H9 (cell line): ENCODE measurements around the gene APBA2. TPM values are rescaled to one million over a fixed set of nuclear protein-coding genes. Genes with fewer than 3 reads are reported as not detected.

Source experiments
- DNase-seq: peaks from one replicate; pipeline ENCODE4 v3.0.0-alpha.2; 2017
- H2AFZ ChIP-seq: one replicate; pipeline ENCODE4 v1.6.1; 2013; ENCODE audit warnings: mild to moderate bottlenecking, low read length, control low read depth, moderate library complexity
- H2AK5ac ChIP-seq: 2 replicates; pipeline ENCODE4 v1.6.1; 2013; ENCODE audit warnings: low read length, control low read depth, mixed read lengths; ENCODE audit not compliant: insufficient read length
- H2BK120ac ChIP-seq: one replicate; pipeline ENCODE4 v1.6.1; 2013; ENCODE audit warnings: low read depth, mild to moderate bottlenecking, low read length, control low read depth, inconsistent platforms; ENCODE audit not compliant: poor library complexity, severe bottlenecking
- H2BK12ac ChIP-seq: 2 replicates; pipeline ENCODE4 v1.6.1; 2013; ENCODE audit warnings: low read length, control low read depth, mixed read lengths, low read depth; ENCODE audit not compliant: insufficient read length
- H2BK15ac ChIP-seq: 2 replicates; pipeline ENCODE4 v1.6.1; 2013; ENCODE audit warnings: low read depth, low read length, control low read depth
- H2BK20ac ChIP-seq: one replicate; pipeline ENCODE4 v1.6.1; 2013; ENCODE audit warnings: low read depth, mild to moderate bottlenecking, low read length, control low read depth, inconsistent platforms; ENCODE audit not compliant: poor library complexity, severe bottlenecking
- H2BK5ac ChIP-seq: 2 replicates; pipeline ENCODE4 v1.6.1; 2013; ENCODE audit warnings: low read length, control low read depth, mixed read lengths; ENCODE audit not compliant: insufficient read length
- H3K14ac ChIP-seq: 2 replicates; pipeline ENCODE4 v1.6.1; 2013; ENCODE audit warnings: low read length, control low read depth; ENCODE audit not compliant: insufficient read depth
- H3K18ac ChIP-seq: 2 replicates; pipeline ENCODE4 v1.6.1; 2013; ENCODE audit warnings: low read depth, mild to moderate bottlenecking, mixed read lengths, low read length, control low read depth; ENCODE audit not compliant: insufficient read length
- H3K23ac ChIP-seq: 2 replicates; pipeline ENCODE4 v1.6.1; 2013; ENCODE audit warnings: low read length, control low read depth, mixed read lengths, low read depth; ENCODE audit not compliant: insufficient read length
- H3K23me2 ChIP-seq: 2 replicates; pipeline ENCODE4 v1.6.1; 2013; ENCODE audit warnings: low read depth, mild to moderate bottlenecking, mixed read lengths, low read length, control low read depth; ENCODE audit not compliant: insufficient read length, poor library complexity, severe bottlenecking
- H3K27ac ChIP-seq: 2 replicates; pipeline ENCODE4 v1.5.1; 2013; ENCODE audit warnings: low read length, control low read depth, mixed read lengths, low read depth; ENCODE audit not compliant: insufficient read length
- H3K27me3 ChIP-seq: 2 replicates; pipeline ENCODE4 v1.6.1; 2013; ENCODE audit warnings: low read length, control low read depth, inconsistent platforms; ENCODE audit not compliant: insufficient read depth
- H3K4ac ChIP-seq: 2 replicates; pipeline ENCODE4 v1.6.1; 2013; ENCODE audit warnings: low read depth, mild to moderate bottlenecking, control low read depth, inconsistent platforms, low read length, moderate library complexity
- H3K4me1 ChIP-seq: 2 replicates; pipeline ENCODE4 v1.6.1; 2013; ENCODE audit warnings: low read length, control low read depth, inconsistent platforms; ENCODE audit not compliant: insufficient read depth
- H3K4me2 ChIP-seq: 2 replicates; pipeline ENCODE4 v1.6.1; 2013; ENCODE audit warnings: low read length, control low read depth, mixed read lengths; ENCODE audit not compliant: insufficient read length, insufficient read depth
- H3K56ac ChIP-seq: 2 replicates; pipeline ENCODE4 v1.6.1; 2013; ENCODE audit warnings: low read depth, mild to moderate bottlenecking, mixed read lengths, low read length, control low read depth; ENCODE audit not compliant: insufficient read length
- H3K79me1 ChIP-seq: 2 replicates; pipeline ENCODE4 v1.6.1; 2013; ENCODE audit warnings: low read depth, mild to moderate bottlenecking, moderate library complexity, low read length, control low read depth, inconsistent platforms; ENCODE audit not compliant: insufficient read depth, poor library complexity, severe bottlenecking
- H3K79me2 ChIP-seq: 2 replicates; pipeline ENCODE4 v1.6.1; 2013; ENCODE audit warnings: low read length, control low read depth, inconsistent platforms; ENCODE audit not compliant: insufficient read depth
- H3K9ac ChIP-seq: 2 replicates; pipeline ENCODE4 v1.6.1; 2013; ENCODE audit warnings: low read length, control low read depth, mixed read lengths; ENCODE audit not compliant: insufficient read length; ENCODE audit errors: extremely low read depth
- H3K9me3 ChIP-seq: one replicate; pipeline ENCODE4 v1.6.1; 2013; ENCODE audit warnings: low read depth, low read length, inconsistent platforms; ENCODE audit not compliant: control insufficient read depth
- H3T11ph ChIP-seq: one replicate; pipeline ENCODE4 v1.6.1; 2013; ENCODE audit warnings: mild to moderate bottlenecking, low read length, control low read depth, inconsistent platforms
- H4K20me1 ChIP-seq: one replicate; pipeline ENCODE4 v1.6.1; 2013; ENCODE audit not compliant: control insufficient read depth, insufficient read length, insufficient read depth
- H4K5ac ChIP-seq: 2 replicates; pipeline ENCODE4 v1.6.1; 2013; ENCODE audit warnings: low read depth, mild to moderate bottlenecking, mixed read lengths, low read length, control low read depth; ENCODE audit not compliant: insufficient read length
- H4K8ac ChIP-seq: replicated peaks from 2 replicates; pipeline ENCODE4 v1.6.1; 2013; ENCODE audit warnings: low read length, control low read depth, mixed read lengths, low read depth; ENCODE audit not compliant: insufficient read length
- H4K91ac ChIP-seq: 2 replicates; pipeline ENCODE4 v1.6.1; 2013; ENCODE audit warnings: low read depth, mild to moderate bottlenecking, moderate library complexity, mixed read lengths, low read length, control low read depth; ENCODE audit not compliant: insufficient read length
- H3K27ac Mint-ChIP-seq, 3 experiments: 2 replicates in 2 of 3; 3 replicates in 1 of 3; pipeline ENCODE4 v1.8.0; 2020 to 2021; ENCODE audit warnings: mixed read lengths in 3 of 3, mild to moderate bottlenecking in 1 of 3, moderate library complexity in 1 of 3
- H3K27me3 Mint-ChIP-seq: 2 replicates; pipeline ENCODE4 v1.8.0; 2021; ENCODE audit warnings: low read depth, mild to moderate bottlenecking, moderate library complexity, mixed read lengths
- H3K36me3 Mint-ChIP-seq, 3 experiments: 2 replicates in 2 of 3; 3 replicates in 1 of 3; pipeline ENCODE4 v1.8.0; 2020 to 2021; ENCODE audit warnings: low read depth in 3 of 3, mixed read lengths in 3 of 3; ENCODE audit not compliant: insufficient read depth in 1 of 3
- H3K4me1 Mint-ChIP-seq, 2 experiments: 2 replicates each; pipeline ENCODE4 v1.8.0; 2020; ENCODE audit warnings: mixed read lengths in 2 of 2
- H3K4me3 Mint-ChIP-seq, 2 experiments: 2 replicates in 1 of 2; 3 replicates in 1 of 2; pipeline ENCODE4 v1.8.0; 2020 to 2021; ENCODE audit warnings: mild to moderate bottlenecking in 2 of 2, mixed read lengths in 2 of 2, moderate library complexity in 1 of 2
- H3K9me3 Mint-ChIP-seq, 2 experiments: 2 replicates in 1 of 2; 3 replicates in 1 of 2; pipeline ENCODE4 v1.8.0; 2020; ENCODE audit warnings: mild to moderate bottlenecking in 2 of 2, mixed read lengths in 2 of 2, moderate library complexity in 1 of 2
- WGBS: extraction: QIAGEN DNeasy Blood & Tissue Kit; methylation state at CpG from one replicate; pipeline ENCODE4 v1.1.7; 2013; ENCODE audit warnings: missing lambda C conversion rate, low lambda C conversion rate, mixed read lengths; ENCODE audit not compliant: insufficient read length; ENCODE audit errors: extremely low coverage; 5-methylcytosine and 5-hydroxymethylcytosine counted together
- total RNA-seq: library from RNA; stranded (reverse); gene quantifications from 2 replicates; pipeline ENCODE4 v1.2.1, GENCODE V29; 2021
- TF ChIP-seq, protein P1 (sequence below): fragments of 200-600 bp; sonication (generic); conservative IDR thresholded peaks from 3 replicates; pipeline ENCODE4 v1.8.0; 2021; ENCODE audit warnings: antibody characterized with exemption, mild to moderate bottlenecking

Gene APBA2
- total RNA-seq, 1 experiment from 2014 or later: 14.3 TPM

DNA sequence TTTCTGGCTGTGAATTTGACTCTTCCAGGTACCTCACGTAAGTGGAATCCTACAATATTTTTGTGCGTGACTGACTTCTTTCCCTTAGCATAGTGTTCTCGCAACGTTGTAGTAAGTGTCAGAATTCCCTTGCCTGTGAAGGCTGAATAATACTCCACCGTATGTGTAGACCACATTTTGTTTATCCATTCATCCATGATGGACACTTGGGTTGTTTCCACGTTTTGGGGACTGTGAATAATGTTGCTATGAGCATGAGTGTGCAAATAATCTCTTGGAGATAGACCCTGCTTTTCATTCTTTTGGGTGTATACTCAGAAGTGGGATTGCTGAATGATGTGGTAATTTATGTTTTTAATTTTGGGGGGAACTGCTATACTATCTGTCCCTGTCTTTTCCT lies 82.2 kb downstream of the APBA2 start:
- H3K4me3 Mint-ChIP-seq: no peak overlapping the region
- H3K27ac Mint-ChIP-seq: no peak overlapping the region
- no peak overlapping the region for H3K18ac ChIP-seq
- H2AFZ ChIP-seq: no peak overlapping the region
- no CpG with 5 or more reads among the region's 6 CpGs for WGBS
- H2BK20ac ChIP-seq: no peak overlapping the region
- H4K5ac ChIP-seq: no peak overlapping the region
- no peaks in the 10 kb centered on the region for H3K4me1 Mint-ChIP-seq
- no peak overlapping the region for H2BK5ac ChIP-seq
- H3K9me3 ChIP-seq: no peaks in the 10 kb centered on the region
- no peaks in the 10 kb centered on the region for H3K79me1 ChIP-seq
- TF ChIP-seq, protein P1, sequence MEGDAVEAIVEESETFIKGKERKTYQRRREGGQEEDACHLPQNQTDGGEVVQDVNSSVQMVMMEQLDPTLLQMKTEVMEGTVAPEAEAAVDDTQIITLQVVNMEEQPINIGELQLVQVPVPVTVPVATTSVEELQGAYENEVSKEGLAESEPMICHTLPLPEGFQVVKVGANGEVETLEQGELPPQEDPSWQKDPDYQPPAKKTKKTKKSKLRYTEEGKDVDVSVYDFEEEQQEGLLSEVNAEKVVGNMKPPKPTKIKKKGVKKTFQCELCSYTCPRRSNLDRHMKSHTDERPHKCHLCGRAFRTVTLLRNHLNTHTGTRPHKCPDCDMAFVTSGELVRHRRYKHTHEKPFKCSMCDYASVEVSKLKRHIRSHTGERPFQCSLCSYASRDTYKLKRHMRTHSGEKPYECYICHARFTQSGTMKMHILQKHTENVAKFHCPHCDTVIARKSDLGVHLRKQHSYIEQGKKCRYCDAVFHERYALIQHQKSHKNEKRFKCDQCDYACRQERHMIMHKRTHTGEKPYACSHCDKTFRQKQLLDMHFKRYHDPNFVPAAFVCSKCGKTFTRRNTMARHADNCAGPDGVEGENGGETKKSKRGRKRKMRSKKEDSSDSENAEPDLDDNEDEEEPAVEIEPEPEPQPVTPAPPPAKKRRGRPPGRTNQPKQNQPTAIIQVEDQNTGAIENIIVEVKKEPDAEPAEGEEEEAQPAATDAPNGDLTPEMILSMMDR: no peak
- no peak overlapping the region for H4K91ac ChIP-seq
- H2BK12ac ChIP-seq: no peak overlapping the region
- no peaks in the 10 kb centered on the region for H3K9me3 Mint-ChIP-seq
- H3K9ac ChIP-seq: no peak overlapping the region
- no peak overlapping the region for H2BK15ac ChIP-seq
- H4K8ac ChIP-seq: no peak overlapping the region
- no peak overlapping the region for H3K27ac ChIP-seq
- no peaks in the 10 kb centered on the region for H3K36me3 Mint-ChIP-seq
- H3K79me2 ChIP-seq: no peaks in the 10 kb centered on the region
- no peaks in the 10 kb centered on the region for H3K27me3 ChIP-seq
- DNase-seq: no peak
- H3K23me2 ChIP-seq: no peaks in the 10 kb centered on the region
- no peaks in the 10 kb centered on the region for H3K4me1 ChIP-seq
- H4K20me1 ChIP-seq: no peaks in the 10 kb centered on the region
- H2BK120ac ChIP-seq: no peak overlapping the region
- no peak overlapping the region for H2AK5ac ChIP-seq
- H3K23ac ChIP-seq: no peak overlapping the region
- H3K27me3 Mint-ChIP-seq: no peaks in the 10 kb centered on the region
- no peak overlapping the region for H3K56ac ChIP-seq
- no peak overlapping the region for H3K4ac ChIP-seq
- no peak overlapping the region for H3T11ph ChIP-seq
- no peak overlapping the region for H3K4me2 ChIP-seq
- H3K14ac ChIP-seq: no peak overlapping the region
